ENCODE measurements around the gene TMEM225. TPM values are rescaled to one million over a fixed set of nuclear protein-coding genes. Genes with fewer than 3 reads are reported as not detected.
"Not testable (repeated sequence)": the region's sequence is repeated elsewhere in the genome, so short reads cannot be mapped to it uniquely, and the experiment has no call there.

The TMEM225 gene
- total RNA-seq, 5 donors from 2014 or later (not counting 1 experiment from before 2014, with no cell fraction given): not detected

DNA sequence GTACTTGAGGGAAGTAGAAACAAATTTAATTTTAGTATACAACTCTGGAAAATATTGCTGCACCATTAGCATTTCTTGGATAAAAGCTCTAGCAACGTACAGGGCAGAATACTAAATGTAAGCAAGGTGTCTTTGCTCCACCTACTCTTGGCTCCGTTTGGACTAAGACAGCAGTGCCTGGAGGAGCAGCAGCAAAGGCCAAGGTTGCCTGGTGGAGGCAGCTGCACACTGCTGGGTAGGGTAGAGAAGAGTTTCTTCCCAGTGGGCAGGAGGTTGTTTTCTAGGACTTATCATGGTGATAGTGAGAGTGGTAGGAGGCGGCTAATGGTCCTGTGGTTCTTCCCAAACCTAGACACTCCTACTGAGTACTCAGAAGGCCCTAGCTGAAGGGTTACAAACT is 14.3 kb upstream of the TMEM225 start:
- no peak overlapping the region for H3K27ac ChIP-seq (ENCODE audit: low read length)
- H3K4me3 ChIP-seq (ENCODE audit: control insufficient read depth in 1 of 2, extremely low read depth in 1 of 2, low read length in 1 of 2): no peak overlapping the region
- no peaks in the 10 kb centered on the region for H3K27me3 ChIP-seq (replicated peaks in 1 of 2; ENCODE audit: control insufficient read depth in 2 of 2, extremely low read depth in 1 of 2, insufficient read depth in 2 of 2, low read length in 1 of 2)
- Mint-ChIP-seq H3K4me1 (no peaks in the 10 kb centered on the region), H3K36me3 (no peaks in the 10 kb centered on the region), H3K27me3 (peaks cover 0 to 9% of the 10 kb centered on the region in 2 donors), H3K27ac (no peak overlapping the region), H3K4me3 (no peak overlapping the region), H3K9me3 (no peaks in the 10 kb centered on the region)
- POLR2A ChIA-PET: no interaction called here
- CTCF ChIA-PET: interaction anchor here in 1 of 2 donors (0.6 kb wide), 1 partner anchor 10 kb away, joined by 5 read pairs; no protein-coding TSS in a partner anchor
- H3K4me1 ChIP-seq (ENCODE audit: control insufficient read depth in 1 of 2, extremely low read depth in 1 of 2, insufficient read depth in 2 of 2, low read length in 2 of 2): no peaks in the 10 kb centered on the region
- WGBS (ENCODE audit: insufficient coverage): 83% methylated on average over 1 of the region's 3 CpGs
- H3K9me3 ChIP-seq: no peaks in the 10 kb centered on the region
- DNase-seq (no peak), ATAC-seq (replicated peaks in 1 of 4) (no peak)
- no peaks in the 10 kb centered on the region for H3K36me3 ChIP-seq (ENCODE audit: control insufficient read depth in 2 of 2, extremely low read depth in 1 of 2, insufficient read depth in 1 of 2, low read length in 1 of 2)

GRCh38 chr11:123892031-123892430 is 6.6 kb upstream of the TMEM225 start:
- Histone ChIP-seq H3K36me3 (ENCODE audit: control insufficient read depth in 2 of 2, extremely low read depth in 1 of 2, insufficient read depth in 1 of 2, low read length in 1 of 2) (no peaks in the 10 kb centered on the region), H3K27ac (ENCODE audit: low read length) (no peak overlapping the region), H3K4me1 (ENCODE audit: control insufficient read depth in 1 of 2, extremely low read depth in 1 of 2, insufficient read depth in 2 of 2, low read length in 2 of 2) (no peaks in the 10 kb centered on the region), H3K27me3 (replicated peaks in 1 of 2; ENCODE audit: control insufficient read depth in 2 of 2, extremely low read depth in 1 of 2, insufficient read depth in 2 of 2, low read length in 1 of 2) (no peaks in the 10 kb centered on the region), H3K9me3 (no peaks in the 10 kb centered on the region), H3K4me3 (ENCODE audit: control insufficient read depth in 1 of 2, extremely low read depth in 1 of 2, low read length in 1 of 2) (no peak overlapping the region)
- no peaks in the 10 kb centered on the region for H3K36me3 Mint-ChIP-seq
- H3K4me3 Mint-ChIP-seq: no peak overlapping the region
- H3K27me3 Mint-ChIP-seq: peaks cover 0 to 7% of the 10 kb centered on the region in 2 donors
- H3K4me1 Mint-ChIP-seq: no peaks in the 10 kb centered on the region
- ChIA-PET CTCF (no interaction called here), POLR2A (no interaction called here)
- ATAC-seq (replicated peaks in 1 of 4) (no peak), DNase-seq (no peak)
- no peak overlapping the region for H3K27ac Mint-ChIP-seq
- H3K9me3 Mint-ChIP-seq: no peaks in the 10 kb centered on the region

- Histone ChIP-seq H3K36me3 (ENCODE audit: control insufficient read depth in 2 of 2, extremely low read depth in 1 of 2, insufficient read depth in 1 of 2, low read length in 1 of 2) (no peaks in the 10 kb centered on the region), H3K9me3 (no peaks in the 10 kb centered on the region), H3K4me1 (ENCODE audit: control insufficient read depth in 1 of 2, extremely low read depth in 1 of 2, insufficient read depth in 2 of 2, low read length in 2 of 2) (no peaks in the 10 kb centered on the region), H3K4me3 (ENCODE audit: control insufficient read depth in 1 of 2, extremely low read depth in 1 of 2, low read length in 1 of 2) (no peak overlapping the region), H3K27ac (ENCODE audit: low read length) (no peak overlapping the region), H3K27me3 (replicated peaks in 1 of 2; ENCODE audit: control insufficient read depth in 2 of 2, extremely low read depth in 1 of 2, insufficient read depth in 2 of 2, low read length in 1 of 2) (no peaks in the 10 kb centered on the region)
- Mint-ChIP-seq H3K27ac (no peak overlapping the region), H3K36me3 (no peaks in the 10 kb centered on the region), H3K4me3 (no peak overlapping the region), H3K9me3 (peaks cover 0 to 4% (median 0%) of the 10 kb centered on the region in 3 donors), H3K27me3 (peaks cover 6 to 9% of the 10 kb centered on the region in 2 donors), H3K4me1 (no peaks in the 10 kb centered on the region)
- DNase-seq: no peak
- POLR2A ChIA-PET: no interaction called here
- no peak for ATAC-seq (replicated peaks in 1 of 4)
- CTCF ChIA-PET: no interaction called here
- WGBS (ENCODE audit: insufficient coverage): no CpG with 5 or more reads among the region's 4 CpGs
These were observed 4.6 kb downstream of the TMEM225 start for GRCh38 chr11:123880912-123881311.

DNA sequence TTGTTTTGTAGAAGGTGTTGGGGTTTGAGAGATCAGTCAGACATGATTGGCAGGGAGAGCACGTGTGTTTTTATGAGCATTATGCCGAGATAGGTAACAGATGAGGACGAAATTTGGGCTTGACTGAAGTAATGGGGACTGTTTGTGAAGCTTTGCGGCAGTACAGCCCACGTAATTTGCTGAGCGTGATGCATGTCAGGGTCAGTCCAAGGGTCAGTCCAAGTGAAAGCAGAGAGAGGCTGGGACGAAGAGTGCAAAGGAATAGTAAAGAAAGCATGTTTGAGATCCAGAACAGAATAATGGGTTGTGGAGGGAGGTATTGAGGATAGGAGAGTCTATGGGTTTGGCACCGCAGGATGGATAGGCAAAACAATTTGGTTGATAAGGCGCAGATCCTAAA is 17.7 kb downstream of the TMEM225 start:
- ATAC-seq (replicated peaks in 1 of 4); CTCF ChIA-PET; H3K27me3 Mint-ChIP-seq; H3K4me3 Mint-ChIP-seq; H3K36me3 Mint-ChIP-seq; H3K27ac ChIP-seq (ENCODE audit: low read length); H3K27me3 ChIP-seq (replicated peaks in 1 of 2; ENCODE audit: control insufficient read depth in 2 of 2, extremely low read depth in 1 of 2, insufficient read depth in 2 of 2, low read length in 1 of 2); H3K27ac Mint-ChIP-seq; POLR2A ChIA-PET; H3K4me3 ChIP-seq (ENCODE audit: control insufficient read depth in 1 of 2, extremely low read depth in 1 of 2, low read length in 1 of 2); H3K36me3 ChIP-seq (ENCODE audit: control insufficient read depth in 2 of 2, extremely low read depth in 1 of 2, insufficient read depth in 1 of 2, low read length in 1 of 2); DNase-seq; H3K9me3 ChIP-seq; H3K4me1 Mint-ChIP-seq; H3K4me1 ChIP-seq (ENCODE audit: control insufficient read depth in 1 of 2, extremely low read depth in 1 of 2, insufficient read depth in 2 of 2, low read length in 2 of 2): not testable (repeated sequence)
- peaks cover 0 to 12% (median 7%) of the 10 kb centered on the region in 3 donors for H3K9me3 Mint-ChIP-seq
- 73% methylated on average over 9 of the region's 9 CpGs for WGBS (ENCODE audit: insufficient coverage)

DNA sequence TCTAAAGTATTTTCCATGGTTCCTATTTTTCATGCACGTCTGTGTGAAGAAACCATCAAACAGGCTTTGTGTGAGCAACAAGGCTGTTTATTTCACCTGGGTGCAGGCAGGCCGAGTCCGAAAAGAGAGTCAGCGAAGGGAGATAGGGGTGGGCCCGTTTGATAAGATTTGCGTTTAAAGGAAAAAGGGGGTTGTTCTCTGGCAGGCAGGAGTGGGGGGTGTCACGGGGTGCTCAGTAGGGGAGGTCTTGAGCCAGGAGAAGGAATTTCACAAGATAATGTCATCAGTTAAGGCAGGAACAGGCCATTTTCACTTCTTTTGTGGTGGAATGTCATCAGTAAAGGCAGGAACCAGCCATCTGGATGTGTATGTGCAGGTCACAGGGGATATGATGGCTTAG is 20.2 kb downstream of the TMEM225 start:
- H3K4me3 Mint-ChIP-seq; POLR2A ChIA-PET; H3K4me1 ChIP-seq (ENCODE audit: control insufficient read depth in 1 of 2, extremely low read depth in 1 of 2, insufficient read depth in 2 of 2, low read length in 2 of 2); H3K27ac Mint-ChIP-seq; DNase-seq; H3K36me3 ChIP-seq (ENCODE audit: control insufficient read depth in 2 of 2, extremely low read depth in 1 of 2, insufficient read depth in 1 of 2, low read length in 1 of 2); ATAC-seq (replicated peaks in 1 of 4); H3K27me3 ChIP-seq (replicated peaks in 1 of 2; ENCODE audit: control insufficient read depth in 2 of 2, extremely low read depth in 1 of 2, insufficient read depth in 2 of 2, low read length in 1 of 2); H3K4me1 Mint-ChIP-seq; H3K27me3 Mint-ChIP-seq; CTCF ChIA-PET; H3K9me3 ChIP-seq; H3K4me3 ChIP-seq (ENCODE audit: control insufficient read depth in 1 of 2, extremely low read depth in 1 of 2, low read length in 1 of 2); H3K27ac ChIP-seq (ENCODE audit: low read length); H3K36me3 Mint-ChIP-seq: not testable (repeated sequence)
- 64% methylated on average over 4 of the region's 7 CpGs for WGBS (ENCODE audit: insufficient coverage)
- peaks cover 0 to 12% (median 7%) of the 10 kb centered on the region in 3 donors for H3K9me3 Mint-ChIP-seq

DNA sequence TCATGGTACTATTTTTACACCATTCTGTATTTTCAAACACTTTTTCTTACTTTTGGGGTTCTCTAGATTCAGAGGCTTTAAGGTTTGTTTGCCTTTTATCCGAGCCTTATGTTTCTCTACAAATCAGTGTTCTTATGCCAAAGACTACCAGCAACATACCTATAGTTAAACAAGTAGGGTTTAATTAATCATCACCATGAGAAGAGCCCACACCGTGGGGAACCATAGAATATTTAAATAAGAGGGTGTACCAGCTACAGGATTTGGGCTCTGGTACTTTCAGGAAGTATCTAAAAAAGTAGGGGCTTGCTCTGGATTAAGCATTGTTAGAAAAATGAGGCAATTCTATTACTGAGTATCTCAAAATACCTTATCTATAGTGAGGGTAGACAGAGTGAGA is 25.7 kb downstream of the TMEM225 start:
- POLR2A ChIA-PET: no interaction called here
- H3K4me1 Mint-ChIP-seq: peaks cover 0 to 6% (median 0%) of the 10 kb centered on the region in 3 donors
- DNase-seq (no peak), ATAC-seq (replicated peaks in 1 of 4) (no peak)
- H3K27me3 Mint-ChIP-seq: peaks cover 2 to 9% of the 10 kb centered on the region in 2 donors
- Histone ChIP-seq H3K4me1 (ENCODE audit: control insufficient read depth in 1 of 2, extremely low read depth in 1 of 2, insufficient read depth in 2 of 2, low read length in 2 of 2) (no peaks in the 10 kb centered on the region), H3K27ac (ENCODE audit: low read length) (no peak overlapping the region), H3K9me3 (no peaks in the 10 kb centered on the region), H3K27me3 (replicated peaks in 1 of 2; ENCODE audit: control insufficient read depth in 2 of 2, extremely low read depth in 1 of 2, insufficient read depth in 2 of 2, low read length in 1 of 2) (no peaks in the 10 kb centered on the region), H3K4me3 (ENCODE audit: control insufficient read depth in 1 of 2, extremely low read depth in 1 of 2, low read length in 1 of 2) (no peak overlapping the region), H3K36me3 (ENCODE audit: control insufficient read depth in 2 of 2, extremely low read depth in 1 of 2, insufficient read depth in 1 of 2, low read length in 1 of 2) (no peaks in the 10 kb centered on the region)
- WGBS (ENCODE audit: insufficient coverage): no CpG with 5 or more reads among the region's 2 CpGs
- peaks cover 3 to 13% (median 9%) of the 10 kb centered on the region in 3 donors for H3K9me3 Mint-ChIP-seq
- CTCF ChIA-PET: no interaction called here
- H3K27ac Mint-ChIP-seq: no peak overlapping the region
- no peaks in the 10 kb centered on the region for H3K36me3 Mint-ChIP-seq
- H3K4me3 Mint-ChIP-seq: no peak overlapping the region

GRCh38 chr11:123856444-123856843 is 29.0 kb downstream of the TMEM225 start:
- DNase-seq: no peak
- no peak for ATAC-seq (replicated peaks in 1 of 4)
- ChIA-PET CTCF (no interaction called here), POLR2A (no interaction called here)
- H3K4me1 Mint-ChIP-seq: peaks cover 0 to 6% (median 0%) of the 10 kb centered on the region in 3 donors
- Histone ChIP-seq H3K9me3 (no peaks in the 10 kb centered on the region), H3K4me1 (ENCODE audit: control insufficient read depth in 1 of 2, extremely low read depth in 1 of 2, insufficient read depth in 2 of 2, low read length in 2 of 2) (no peaks in the 10 kb centered on the region), H3K27me3 (replicated peaks in 1 of 2; ENCODE audit: control insufficient read depth in 2 of 2, extremely low read depth in 1 of 2, insufficient read depth in 2 of 2, low read length in 1 of 2) (peaks cover 0 to 11% of the 10 kb centered on the region in 2 experiments), H3K4me3 (ENCODE audit: control insufficient read depth in 1 of 2, extremely low read depth in 1 of 2, low read length in 1 of 2) (no peak overlapping the region), H3K27ac (ENCODE audit: low read length) (no peak overlapping the region), H3K36me3 (ENCODE audit: control insufficient read depth in 2 of 2, extremely low read depth in 1 of 2, insufficient read depth in 1 of 2, low read length in 1 of 2) (no peaks in the 10 kb centered on the region)
- H3K27ac Mint-ChIP-seq: no peak overlapping the region
- H3K9me3 Mint-ChIP-seq: peaks cover 3 to 22% (median 9%) of the 10 kb centered on the region in 3 donors
- H3K4me3 Mint-ChIP-seq: no peak overlapping the region
- H3K36me3 Mint-ChIP-seq: no peaks in the 10 kb centered on the region
- WGBS (ENCODE audit: insufficient coverage): no CpG with 5 or more reads among the region's 2 CpGs
- peaks cover 9 to 22% of the 10 kb centered on the region in 2 donors for H3K27me3 Mint-ChIP-seq

All from T-cell (primary cell).